Right lobe of liver (tissue), 6 donors: ENCODE data around the gene IGFALS. TPM values are rescaled to one million over a fixed set of nuclear protein-coding genes. Genes with fewer than 3 reads are reported as not detected.

ENCODE experiments used
- ATAC-seq, 4 donors: fragments of 200-7000 bp; cut with Tn5 transposase; one replicate each; pipeline ENCODE4 v1.9.1; 2020; ENCODE audit warnings: mild to moderate bottlenecking in 4 of 4, moderate library complexity in 4 of 4
- DNase-seq, 3 donors: peaks; one replicate each; pipeline ENCODE4 v3.0.0-alpha.2; 2020
- H3K27ac ChIP-seq, 3 donors: fragments of 200-600 bp; one replicate each; pipeline ENCODE4 v1.8.0; 2022
- H3K27me3 ChIP-seq, 2 donors: fragments of 200-600 bp; one replicate each; pipeline ENCODE4 v1.8.0; 2022
- H3K36me3 ChIP-seq, 4 donors: fragments of 200-600 bp; sonication (generic) in 1 of 4; one replicate each; pipeline versions ENCODE4 v1.5.1 to v1.8.0; 2017 to 2022; ENCODE audit warnings: control low read depth in 1 of 4
- H3K4me1 ChIP-seq, 4 donors: fragments of 200-600 bp; sonication (generic) in 1 of 4; one replicate each; pipeline versions ENCODE4 v1.5.1 to v1.8.0; 2017 to 2022; ENCODE audit warnings: control low read depth in 1 of 4
- H3K4me3 ChIP-seq, 3 donors: fragments of 200-600 bp; one replicate each; pipeline ENCODE4 v1.8.0; 2022
- H3K9me3 ChIP-seq, 4 donors: fragments of 200-600 bp; sonication (generic) in 1 of 4; one replicate each; pipeline versions ENCODE4 v1.5.1 to v1.8.0; 2017 to 2022; ENCODE audit warnings: control low read depth in 1 of 4
- POLR2A ChIP-seq: fragments of 450-650 bp; IDR thresholded peaks from one replicate; pipeline ENCODE4 v1.6.1; 2017; ENCODE audit warnings: antibody characterized with exemption, mild to moderate bottlenecking
- WGBS: methylation state at CpG from one replicate; pipeline ENCODE4 v1.1.6; 2018; ENCODE audit warnings: low coverage, low lambda C conversion rate; ENCODE audit not compliant: insufficient coverage; ENCODE audit errors: missing lambda C conversion rate; 5-methylcytosine and 5-hydroxymethylcytosine counted together
- intact Hi-C, 2 donors: fragments of 100-400 bp; cut with DNase I; formaldehyde crosslinking; loops; one replicate each; pipeline versions ENCODE4 v1.11.2 to v1.14.1; 2022
- total RNA-seq, 6 experiments: library from RNA; depleted of rRNA in 2 of 6; stranded (reverse); fragments of >200 nt in 2 of 6; fragmentation: NEBNext Ultra II Directional in 3 of 6; extraction: Animal tissue kit (Norgen Biotek cat#: 25700) in 3 of 6; gene quantifications; one replicate each; pipeline versions ENCODE4 v1.1.0 to v1.2.4, GENCODE V29; 2016 to 2023
- TF ChIP-seq, protein P1 (sequence below), 4 donors: fragments of 200-600 bp in 3 of 4; fragments of 450-650 bp in 1 of 4; IDR thresholded peaks; one replicate each; pipeline versions ENCODE4 v1.5.1 to v1.8.0; 2016 to 2022; ENCODE audit warnings: antibody characterized with exemption in 4 of 4, mild to moderate bottlenecking in 2 of 4
- donor health status: DM: no; HTN: yes; CAD: no.
- donor health status: DM: no; HTN: no; CAD: no.
- donor health status: DM: no; HTN: no; CAD: no.
- donor health status: DM: no; HTN: yes; CAD: no.
- donor health status: DM: no; HTN: yes; CAD: no.

IGFALS gene
- total RNA-seq, 6 experiments from 2014 or later: 38.7 to 124 (median 85.3) TPM

DNA sequence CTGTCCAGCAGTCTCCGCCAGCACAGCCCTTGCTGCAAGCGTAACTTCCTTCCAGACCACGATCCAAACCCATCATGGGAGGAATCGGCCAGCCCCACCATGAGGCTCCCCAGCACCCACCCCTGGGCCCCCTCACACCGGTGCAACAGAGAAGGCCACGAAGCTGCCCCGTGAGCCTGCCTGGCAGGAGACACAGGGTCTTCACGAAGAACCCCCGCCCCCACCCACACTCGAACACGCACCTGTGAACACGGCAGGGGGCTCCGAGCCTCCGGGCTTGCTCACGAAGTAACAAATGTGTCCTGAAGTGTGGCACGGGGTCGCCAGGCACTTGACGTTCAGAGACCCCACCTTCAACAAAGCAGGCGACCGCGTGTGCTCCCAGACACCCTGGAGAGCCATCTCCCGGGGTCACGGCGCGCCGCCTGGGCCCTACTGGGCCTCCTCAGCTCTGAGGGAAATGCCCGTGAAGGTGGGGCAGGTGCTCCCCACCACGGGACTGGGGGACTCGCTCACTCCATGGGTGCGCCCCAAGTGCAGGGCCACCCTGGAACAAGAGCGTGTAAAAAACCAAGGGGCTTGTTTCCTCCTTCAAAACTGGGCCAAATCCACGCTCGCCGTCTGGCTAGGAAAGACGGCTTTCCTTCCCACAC, 25.5 kb upstream of the IGFALS start:
- Histone ChIP-seq H3K4me1 (peaks cover 0 to 38% (median 12%) of the 10 kb centered on the region in 4 donors), H3K4me3 (no peak overlapping the region), H3K36me3 (peaks cover 0 to 67% (median 35%) of the 10 kb centered on the region in 4 donors), H3K9me3 (no peaks in the 10 kb centered on the region), H3K27me3 (no peaks in the 10 kb centered on the region), H3K27ac (no peak overlapping the region)
- TF ChIP-seq, protein P1, sequence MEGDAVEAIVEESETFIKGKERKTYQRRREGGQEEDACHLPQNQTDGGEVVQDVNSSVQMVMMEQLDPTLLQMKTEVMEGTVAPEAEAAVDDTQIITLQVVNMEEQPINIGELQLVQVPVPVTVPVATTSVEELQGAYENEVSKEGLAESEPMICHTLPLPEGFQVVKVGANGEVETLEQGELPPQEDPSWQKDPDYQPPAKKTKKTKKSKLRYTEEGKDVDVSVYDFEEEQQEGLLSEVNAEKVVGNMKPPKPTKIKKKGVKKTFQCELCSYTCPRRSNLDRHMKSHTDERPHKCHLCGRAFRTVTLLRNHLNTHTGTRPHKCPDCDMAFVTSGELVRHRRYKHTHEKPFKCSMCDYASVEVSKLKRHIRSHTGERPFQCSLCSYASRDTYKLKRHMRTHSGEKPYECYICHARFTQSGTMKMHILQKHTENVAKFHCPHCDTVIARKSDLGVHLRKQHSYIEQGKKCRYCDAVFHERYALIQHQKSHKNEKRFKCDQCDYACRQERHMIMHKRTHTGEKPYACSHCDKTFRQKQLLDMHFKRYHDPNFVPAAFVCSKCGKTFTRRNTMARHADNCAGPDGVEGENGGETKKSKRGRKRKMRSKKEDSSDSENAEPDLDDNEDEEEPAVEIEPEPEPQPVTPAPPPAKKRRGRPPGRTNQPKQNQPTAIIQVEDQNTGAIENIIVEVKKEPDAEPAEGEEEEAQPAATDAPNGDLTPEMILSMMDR (IDR thresholded peaks at IDR 0.05): no peak
- TF ChIP-seq POLR2A: no peak
- 91% methylated on average over 9 of the region's 35 CpGs for WGBS
- no peak for ATAC-seq
- no peak for DNase-seq
- intact Hi-C loops: no loop called here

DNA sequence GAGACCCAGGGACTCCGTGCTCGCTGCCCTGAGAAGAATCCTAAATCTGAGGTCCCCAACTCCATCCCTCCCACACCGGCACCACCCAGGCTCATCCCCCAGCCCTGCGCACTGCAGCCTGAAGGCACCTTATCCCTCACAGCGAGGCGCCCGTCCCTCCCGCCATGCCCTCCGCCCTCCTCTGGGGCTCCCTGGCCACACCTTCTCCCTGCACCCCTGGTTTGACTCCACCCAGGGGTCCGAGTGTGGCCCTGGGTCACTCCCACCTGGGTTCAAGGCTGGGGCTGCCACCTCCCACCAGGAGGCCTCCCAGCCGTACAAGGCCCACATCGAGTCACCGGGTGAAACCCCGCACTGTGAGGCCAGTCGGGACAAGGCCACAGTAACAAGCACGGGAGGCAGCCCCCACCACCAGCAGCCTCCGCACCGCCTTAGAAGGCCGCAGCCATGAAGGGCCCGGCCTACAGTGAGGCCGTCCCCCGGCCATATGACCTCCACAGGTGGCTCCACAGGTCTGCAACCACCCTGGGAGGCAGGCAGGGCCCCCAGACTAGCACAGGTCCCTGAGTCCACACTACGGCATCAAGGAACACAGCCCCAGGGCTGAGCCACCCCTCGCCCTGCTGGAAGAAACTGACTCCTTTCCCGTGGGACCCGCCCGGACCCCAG, 24.8 kb upstream of the IGFALS start:
- H3K4me1 ChIP-seq: peaks cover 0 to 34% (median 9%) of the 10 kb centered on the region in 4 donors
- intact Hi-C loops: no loop called here
- no peaks in the 10 kb centered on the region for H3K27me3 ChIP-seq
- DNase-seq (no peak), ATAC-seq (no peak)
- no peak for TF ChIP-seq POLR2A
- TF ChIP-seq, protein P1 (IDR thresholded peaks at IDR 0.05): no peak
- peaks cover 0 to 69% (median 38%) of the 10 kb centered on the region in 4 donors for H3K36me3 ChIP-seq
- 73% methylated on average over 3 of the region's 27 CpGs for WGBS
- peak overlapping the region in 1 of 3 donors; percentile 20 for H3K27ac ChIP-seq
- no peak overlapping the region for H3K4me3 ChIP-seq
- no peaks in the 10 kb centered on the region for H3K9me3 ChIP-seq

DNA sequence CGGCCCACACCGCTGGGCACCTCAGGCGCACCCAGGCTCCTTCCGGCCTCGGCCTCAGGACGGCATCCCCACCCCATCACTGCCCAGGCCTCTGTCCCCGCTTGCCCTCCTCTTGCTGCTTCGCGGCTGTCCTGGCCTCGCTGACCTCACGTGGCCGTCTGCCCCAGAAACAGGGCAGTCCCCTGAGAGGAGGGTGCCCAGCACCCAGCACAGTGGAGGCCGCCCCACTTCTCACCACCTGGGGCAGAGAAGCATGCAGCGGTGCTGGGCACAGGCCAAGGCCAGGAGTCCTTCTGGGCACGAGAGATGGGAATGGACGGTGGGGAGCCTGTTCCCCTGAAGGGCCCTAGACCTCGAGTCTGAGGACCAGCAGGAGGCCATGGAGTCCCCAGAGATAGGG, 24.2 kb upstream of the IGFALS start:
- intact Hi-C loops: no loop called here
- H3K27ac ChIP-seq: peak overlapping the region in 1 of 3 donors; percentile 44
- no peak overlapping the region for H3K4me3 ChIP-seq
- no peaks in the 10 kb centered on the region for H3K27me3 ChIP-seq
- peaks cover 0 to 66% (median 38%) of the 10 kb centered on the region in 4 donors for H3K36me3 ChIP-seq
- WGBS: 44% methylated on average over 12 of the region's 17 CpGs
- peak in 3 of 4 donors; percentile 36 to 68 (median 61) for ATAC-seq
- peak; percentile 38 to 80 (median 77) for DNase-seq
- H3K4me1 ChIP-seq: peaks cover 0 to 32% (median 8%) of the 10 kb centered on the region in 4 donors
- H3K9me3 ChIP-seq: no peaks in the 10 kb centered on the region
- TF ChIP-seq, protein P1 (IDR thresholded peaks at IDR 0.05): no peak
- no peak for TF ChIP-seq POLR2A

DNA sequence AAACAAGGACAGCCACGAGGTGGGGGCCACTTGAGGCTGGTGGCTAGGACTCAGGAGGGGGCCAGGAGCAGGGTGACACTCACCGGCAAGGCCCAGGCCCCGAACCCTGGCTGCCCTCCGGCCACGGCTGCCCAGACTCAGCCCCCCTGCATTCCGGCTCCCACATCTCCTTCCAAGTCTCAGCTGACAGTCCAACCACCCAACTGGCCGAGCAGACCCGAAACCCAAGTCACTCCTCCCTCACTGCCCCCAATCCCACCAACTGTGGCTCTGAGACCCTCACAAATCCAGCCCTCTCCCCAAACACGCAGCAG, 23.7 kb upstream of the IGFALS start:
- peaks cover 0 to 27% (median 5%) of the 10 kb centered on the region in 4 donors for H3K4me1 ChIP-seq
- TF ChIP-seq, protein P1 (IDR thresholded peaks at IDR 0.05): no peak
- peak overlapping the region in 1 of 3 donors; percentile 44 for H3K27ac ChIP-seq
- no peaks in the 10 kb centered on the region for H3K27me3 ChIP-seq
- intact Hi-C loops: no loop called here
- H3K4me3 ChIP-seq: no peak overlapping the region
- ATAC-seq: no peak
- peaks cover 0 to 61% (median 35%) of the 10 kb centered on the region in 4 donors for H3K36me3 ChIP-seq
- DNase-seq: no peak
- WGBS: no CpG with 5 or more reads among the region's 9 CpGs
- no peaks in the 10 kb centered on the region for H3K9me3 ChIP-seq
